ENCODE measurements around the gene NUCKS1. TPM values are rescaled to one million over a fixed set of nuclear protein-coding genes. Genes with fewer than 3 reads are reported as not detected.

The NUCKS1 gene
- total RNA-seq, 1 experiment from 2014 or later: 401 TPM

DNA sequence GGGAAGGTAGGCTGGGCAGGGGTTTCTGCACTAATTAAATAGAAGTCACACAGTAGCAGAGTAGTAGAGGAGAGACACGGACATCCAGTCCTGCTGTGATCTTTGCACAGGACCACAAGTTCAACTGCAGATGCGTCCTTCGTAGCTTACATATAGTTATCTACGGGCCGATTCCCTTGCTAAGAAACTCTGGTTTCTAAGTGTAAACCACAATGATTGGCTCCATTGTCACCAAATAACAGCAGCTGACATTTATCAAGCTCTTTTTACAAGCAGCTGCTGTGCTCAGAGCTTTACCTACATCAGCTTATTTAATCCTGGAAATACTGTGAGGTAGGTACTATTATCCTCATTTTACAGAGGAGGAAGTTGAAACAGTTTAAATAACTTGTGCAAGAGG, 72.8 kb downstream of the NUCKS1 start:
- H3K36me3 Mint-ChIP-seq: no peaks in the 10 kb centered on the region
- H3K9me3 Mint-ChIP-seq: no peaks in the 10 kb centered on the region
- H3K4me3 Mint-ChIP-seq: no peak overlapping the region
- ATAC-seq (no peak), DNase-seq (ENCODE audit: low spot score) (no peak)
- TF ChIP-seq, protein P1, sequence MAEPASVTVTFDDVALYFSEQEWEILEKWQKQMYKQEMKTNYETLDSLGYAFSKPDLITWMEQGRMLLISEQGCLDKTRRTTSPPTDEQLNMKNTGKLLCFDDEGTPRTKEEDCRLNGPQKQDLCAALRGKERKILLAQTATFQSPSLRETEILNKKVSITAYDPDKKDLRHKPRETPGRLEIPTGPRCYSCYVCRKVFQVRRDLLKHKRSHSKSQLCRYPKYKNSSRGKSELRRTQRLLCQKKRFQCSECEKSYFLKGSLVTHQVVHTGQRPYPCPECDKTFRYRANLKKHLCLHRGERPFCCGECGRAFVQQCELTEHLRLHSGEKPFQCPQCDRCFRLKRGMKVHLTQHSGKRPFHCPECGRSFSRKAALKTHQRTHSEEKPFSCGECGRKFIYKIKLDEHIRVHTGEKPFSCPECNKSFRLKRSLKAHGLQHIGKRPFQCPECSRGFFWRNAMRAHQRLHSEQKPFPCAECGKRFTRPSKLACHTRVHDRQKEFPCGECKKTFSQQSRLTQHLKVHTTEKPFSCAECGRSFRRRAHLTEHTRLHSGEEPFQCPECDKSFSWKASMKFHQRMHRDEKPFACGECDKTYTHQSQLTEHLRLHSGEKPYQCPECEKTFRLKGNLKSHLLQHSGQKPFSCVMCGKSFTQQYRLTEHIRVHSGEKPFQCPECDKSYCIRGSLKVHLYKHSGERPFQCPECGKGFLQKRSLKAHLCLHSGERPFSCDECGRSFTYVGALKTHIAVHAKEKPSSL (CRISPR knock-in tag; conservative IDR thresholded peaks at IDR 0.05): no peak
- TF ChIP-seq CREB1 (CRISPR knock-in tag; IDR thresholded peaks at IDR 0.05) (no peak), ZNF219 (CRISPR knock-in tag; IDR thresholded peaks at IDR 0.05; ENCODE audit: borderline replicate concordance) (no peak), TCF7 (CRISPR knock-in tag; IDR thresholded peaks at IDR 0.05; ENCODE audit: low read depth) (no peak), JUN (CRISPR knock-in tag; IDR thresholded peaks at IDR 0.05) (no peak), HMGA2 (CRISPR knock-in tag; IDR thresholded peaks at IDR 0.05) (no peak), CBFB (CRISPR knock-in tag; IDR thresholded peaks at IDR 0.05; ENCODE audit: low read depth) (no peak), ESRRA (CRISPR knock-in tag; IDR thresholded peaks at IDR 0.05; ENCODE audit: borderline replicate concordance) (no peak), EMX1 (CRISPR knock-in tag; IDR thresholded peaks at IDR 0.05) (no peak)
- TF ChIP-seq, protein P2, sequence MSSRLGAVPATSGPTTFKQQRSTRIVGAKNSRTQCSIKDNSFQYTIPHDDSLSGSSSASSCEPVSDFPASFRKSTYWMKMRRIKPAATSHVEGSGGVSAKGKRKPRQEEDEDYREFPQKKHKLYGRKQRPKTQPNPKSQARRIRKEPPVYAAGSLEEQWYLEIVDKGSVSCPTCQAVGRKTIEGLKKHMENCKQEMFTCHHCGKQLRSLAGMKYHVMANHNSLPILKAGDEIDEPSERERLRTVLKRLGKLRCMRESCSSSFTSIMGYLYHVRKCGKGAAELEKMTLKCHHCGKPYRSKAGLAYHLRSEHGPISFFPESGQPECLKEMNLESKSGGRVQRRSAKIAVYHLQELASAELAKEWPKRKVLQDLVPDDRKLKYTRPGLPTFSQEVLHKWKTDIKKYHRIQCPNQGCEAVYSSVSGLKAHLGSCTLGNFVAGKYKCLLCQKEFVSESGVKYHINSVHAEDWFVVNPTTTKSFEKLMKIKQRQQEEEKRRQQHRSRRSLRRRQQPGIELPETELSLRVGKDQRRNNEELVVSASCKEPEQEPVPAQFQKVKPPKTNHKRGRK (CRISPR knock-in tag; IDR thresholded peaks at IDR 0.05; ENCODE audit: borderline replicate concordance): no peak
- TF ChIP-seq, protein P3, sequence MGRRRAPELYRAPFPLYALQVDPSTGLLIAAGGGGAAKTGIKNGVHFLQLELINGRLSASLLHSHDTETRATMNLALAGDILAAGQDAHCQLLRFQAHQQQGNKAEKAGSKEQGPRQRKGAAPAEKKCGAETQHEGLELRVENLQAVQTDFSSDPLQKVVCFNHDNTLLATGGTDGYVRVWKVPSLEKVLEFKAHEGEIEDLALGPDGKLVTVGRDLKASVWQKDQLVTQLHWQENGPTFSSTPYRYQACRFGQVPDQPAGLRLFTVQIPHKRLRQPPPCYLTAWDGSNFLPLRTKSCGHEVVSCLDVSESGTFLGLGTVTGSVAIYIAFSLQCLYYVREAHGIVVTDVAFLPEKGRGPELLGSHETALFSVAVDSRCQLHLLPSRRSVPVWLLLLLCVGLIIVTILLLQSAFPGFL (CRISPR knock-in tag; IDR thresholded peaks at IDR 0.05; ENCODE audit: borderline replicate concordance): no peak
- TF ChIP-seq, protein P4, sequence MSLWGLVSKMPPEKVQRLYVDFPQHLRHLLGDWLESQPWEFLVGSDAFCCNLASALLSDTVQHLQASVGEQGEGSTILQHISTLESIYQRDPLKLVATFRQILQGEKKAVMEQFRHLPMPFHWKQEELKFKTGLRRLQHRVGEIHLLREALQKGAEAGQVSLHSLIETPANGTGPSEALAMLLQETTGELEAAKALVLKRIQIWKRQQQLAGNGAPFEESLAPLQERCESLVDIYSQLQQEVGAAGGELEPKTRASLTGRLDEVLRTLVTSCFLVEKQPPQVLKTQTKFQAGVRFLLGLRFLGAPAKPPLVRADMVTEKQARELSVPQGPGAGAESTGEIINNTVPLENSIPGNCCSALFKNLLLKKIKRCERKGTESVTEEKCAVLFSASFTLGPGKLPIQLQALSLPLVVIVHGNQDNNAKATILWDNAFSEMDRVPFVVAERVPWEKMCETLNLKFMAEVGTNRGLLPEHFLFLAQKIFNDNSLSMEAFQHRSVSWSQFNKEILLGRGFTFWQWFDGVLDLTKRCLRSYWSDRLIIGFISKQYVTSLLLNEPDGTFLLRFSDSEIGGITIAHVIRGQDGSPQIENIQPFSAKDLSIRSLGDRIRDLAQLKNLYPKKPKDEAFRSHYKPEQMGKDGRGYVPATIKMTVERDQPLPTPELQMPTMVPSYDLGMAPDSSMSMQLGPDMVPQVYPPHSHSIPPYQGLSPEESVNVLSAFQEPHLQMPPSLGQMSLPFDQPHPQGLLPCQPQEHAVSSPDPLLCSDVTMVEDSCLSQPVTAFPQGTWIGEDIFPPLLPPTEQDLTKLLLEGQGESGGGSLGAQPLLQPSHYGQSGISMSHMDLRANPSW (CRISPR knock-in tag; conservative IDR thresholded peaks at IDR 0.05; ENCODE audit: low read depth): no peak
- TF ChIP-seq, protein P5, sequence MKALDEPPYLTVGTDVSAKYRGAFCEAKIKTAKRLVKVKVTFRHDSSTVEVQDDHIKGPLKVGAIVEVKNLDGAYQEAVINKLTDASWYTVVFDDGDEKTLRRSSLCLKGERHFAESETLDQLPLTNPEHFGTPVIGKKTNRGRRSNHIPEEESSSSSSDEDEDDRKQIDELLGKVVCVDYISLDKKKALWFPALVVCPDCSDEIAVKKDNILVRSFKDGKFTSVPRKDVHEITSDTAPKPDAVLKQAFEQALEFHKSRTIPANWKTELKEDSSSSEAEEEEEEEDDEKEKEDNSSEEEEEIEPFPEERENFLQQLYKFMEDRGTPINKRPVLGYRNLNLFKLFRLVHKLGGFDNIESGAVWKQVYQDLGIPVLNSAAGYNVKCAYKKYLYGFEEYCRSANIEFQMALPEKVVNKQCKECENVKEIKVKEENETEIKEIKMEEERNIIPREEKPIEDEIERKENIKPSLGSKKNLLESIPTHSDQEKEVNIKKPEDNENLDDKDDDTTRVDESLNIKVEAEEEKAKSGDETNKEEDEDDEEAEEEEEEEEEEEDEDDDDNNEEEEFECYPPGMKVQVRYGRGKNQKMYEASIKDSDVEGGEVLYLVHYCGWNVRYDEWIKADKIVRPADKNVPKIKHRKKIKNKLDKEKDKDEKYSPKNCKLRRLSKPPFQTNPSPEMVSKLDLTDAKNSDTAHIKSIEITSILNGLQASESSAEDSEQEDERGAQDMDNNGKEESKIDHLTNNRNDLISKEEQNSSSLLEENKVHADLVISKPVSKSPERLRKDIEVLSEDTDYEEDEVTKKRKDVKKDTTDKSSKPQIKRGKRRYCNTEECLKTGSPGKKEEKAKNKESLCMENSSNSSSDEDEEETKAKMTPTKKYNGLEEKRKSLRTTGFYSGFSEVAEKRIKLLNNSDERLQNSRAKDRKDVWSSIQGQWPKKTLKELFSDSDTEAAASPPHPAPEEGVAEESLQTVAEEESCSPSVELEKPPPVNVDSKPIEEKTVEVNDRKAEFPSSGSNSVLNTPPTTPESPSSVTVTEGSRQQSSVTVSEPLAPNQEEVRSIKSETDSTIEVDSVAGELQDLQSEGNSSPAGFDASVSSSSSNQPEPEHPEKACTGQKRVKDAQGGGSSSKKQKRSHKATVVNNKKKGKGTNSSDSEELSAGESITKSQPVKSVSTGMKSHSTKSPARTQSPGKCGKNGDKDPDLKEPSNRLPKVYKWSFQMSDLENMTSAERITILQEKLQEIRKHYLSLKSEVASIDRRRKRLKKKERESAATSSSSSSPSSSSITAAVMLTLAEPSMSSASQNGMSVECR (CRISPR knock-in tag; IDR thresholded peaks at IDR 0.05; ENCODE audit: borderline replicate concordance): no peak
- ChIA-PET CTCF (interaction anchor here (1.5 to 19.0 kb wide), 4 partner anchors 11 to 85 kb away, joined by 5 to 307 read pairs (median 9); no protein-coding TSS in a partner anchor), POLR2A (interaction anchor here (1.1 kb wide), 1 partner anchor 13 kb away, joined by 3 read pairs; no protein-coding TSS in a partner anchor)
- H3K27ac Mint-ChIP-seq: no peak overlapping the region
- H3K27me3 Mint-ChIP-seq (ENCODE audit: low read depth): peaks cover 7% of the 10 kb centered on the region
- H3K4me1 Mint-ChIP-seq: peaks cover 64% of the 10 kb centered on the region
